22Rv1 (cell line): ENCODE measurements around the gene DGCR2.
A peak's percentile ranks its signal among the peaks of the same experiment; 100 is the strongest.

ENCODE experiments used
- H3K27ac ChIP-seq: fragments of 450-650 bp; 2 replicates; pipeline ENCODE4 v1.5.1; 2017
- CTCF ChIP-seq: fragments of 450-650 bp; IDR thresholded peaks from 2 replicates; pipeline ENCODE4 v1.5.1; 2017; ENCODE audit warnings: mild to moderate bottlenecking
- ZFX ChIP-seq: fragments of 450-650 bp; IDR thresholded peaks from 2 replicates; pipeline ENCODE4 v1.6.1; 2017; ENCODE audit warnings: antibody characterized with exemption, borderline replicate concordance

Gene DGCR2

GRCh38 chr22:19122143-19122751, at the start of gene DGCR2:
TSS of gene DGCR2 (minus strand) at chr22:19122412. CDS start at chr22:19122206, 206 bp downstream.
- H3K27ac ChIP-seq: peak within 1 kb of the TSS; percentile 85
- no peak for TF ChIP-seq CTCF
- TF ChIP-seq ZFX: no peak

DNA sequence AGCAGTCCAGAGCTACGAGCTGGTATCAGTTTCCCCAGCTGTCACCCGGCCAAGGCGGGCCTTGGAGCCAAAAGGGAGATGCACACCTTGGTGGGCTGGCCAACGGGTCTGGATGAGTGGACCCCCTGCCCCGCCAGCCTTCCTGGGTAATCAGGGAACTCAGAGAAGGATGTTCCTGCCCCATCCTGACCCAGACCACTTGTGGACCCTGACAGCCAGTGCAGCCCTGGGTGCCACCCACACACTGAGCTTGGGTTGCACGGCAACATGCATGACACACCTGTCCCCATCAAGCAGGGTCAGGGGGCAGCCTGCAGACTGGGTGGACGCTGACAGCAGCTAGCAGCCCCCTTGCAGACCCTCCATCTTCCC, 47.7 kb upstream of the DGCR2 start:
- no peak overlapping the region for H3K27ac ChIP-seq
- TF ChIP-seq ZFX (no peak), CTCF (no peak)

GRCh38 chr22:19169002-19169946, 47.1 kb upstream of the DGCR2 start:
- no peak overlapping the region for H3K27ac ChIP-seq
- TF ChIP-seq ZFX: no peak
- TF ChIP-seq CTCF: no peak

- TF ChIP-seq CTCF: peak; percentile 12; the same call in 1 of the 2 replicates
- TF ChIP-seq ZFX: no peak
These were observed 46.1 kb upstream of the DGCR2 start for GRCh38 chr22:19168088-19168890.

GRCh38 chr22:19167106-19167869, 45.1 kb upstream of the DGCR2 start:
- H3K27ac ChIP-seq: no peak overlapping the region
- no peak for TF ChIP-seq ZFX
- TF ChIP-seq CTCF: no peak

More at GRCh38 chr22:19168088-19168890, 46.1 kb upstream of the DGCR2 start:
- no peak overlapping the region for H3K27ac ChIP-seq

DNA sequence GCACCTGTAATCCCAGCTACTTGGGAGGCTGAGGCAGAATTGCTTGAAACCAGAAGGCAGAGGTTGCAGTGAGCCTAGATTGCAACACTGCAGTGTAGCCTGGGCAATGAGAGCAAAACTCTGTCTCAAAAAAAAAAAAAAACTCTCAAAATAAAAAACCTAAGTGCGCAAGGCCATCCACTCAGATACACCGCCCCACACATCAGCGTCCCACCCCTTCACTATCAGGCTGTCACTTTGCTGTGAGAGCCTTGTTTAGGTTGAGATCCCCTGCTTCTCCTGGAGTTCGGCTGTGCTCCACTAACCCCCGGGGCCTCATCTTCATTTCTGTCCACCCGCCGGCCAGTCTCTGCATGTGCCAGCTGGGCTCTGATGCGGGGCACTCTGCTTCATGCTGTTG, 44.2 kb upstream of the DGCR2 start:
- no peak overlapping the region for H3K27ac ChIP-seq
- TF ChIP-seq ZFX (no peak), CTCF (no peak)
